GM21526 (cell line): ENCODE results near the gene HYCC2.
"Not testable (repeated sequence)": the region's sequence is repeated elsewhere in the genome, so short reads cannot be mapped to it uniquely, and the experiment has no call there.

Experiments
- ATAC-seq: cut with Tn5 transposase; IDR thresholded peaks from one replicate; pipeline ENCODE4 v1.9.1; 2021; ENCODE audit warnings: moderate library complexity; ENCODE audit not compliant: unreplicated experiment, low FRiP score

HYCC2 gene

GRCh38 chr2:201071479-201072200 is at the start of gene HYCC2, which contains the start of gene NDUFB3:
Gene HYCC2, minus strand, starts transcription at chr2:201071671. Its CDS starts 47,662 bp downstream, at chr2:201024009.
Gene NDUFB3, plus strand, starts transcription at chr2:201072001. Its CDS starts 6,882 bp downstream, at chr2:201078883.
- peak; percentile 97 for ATAC-seq

DNA sequence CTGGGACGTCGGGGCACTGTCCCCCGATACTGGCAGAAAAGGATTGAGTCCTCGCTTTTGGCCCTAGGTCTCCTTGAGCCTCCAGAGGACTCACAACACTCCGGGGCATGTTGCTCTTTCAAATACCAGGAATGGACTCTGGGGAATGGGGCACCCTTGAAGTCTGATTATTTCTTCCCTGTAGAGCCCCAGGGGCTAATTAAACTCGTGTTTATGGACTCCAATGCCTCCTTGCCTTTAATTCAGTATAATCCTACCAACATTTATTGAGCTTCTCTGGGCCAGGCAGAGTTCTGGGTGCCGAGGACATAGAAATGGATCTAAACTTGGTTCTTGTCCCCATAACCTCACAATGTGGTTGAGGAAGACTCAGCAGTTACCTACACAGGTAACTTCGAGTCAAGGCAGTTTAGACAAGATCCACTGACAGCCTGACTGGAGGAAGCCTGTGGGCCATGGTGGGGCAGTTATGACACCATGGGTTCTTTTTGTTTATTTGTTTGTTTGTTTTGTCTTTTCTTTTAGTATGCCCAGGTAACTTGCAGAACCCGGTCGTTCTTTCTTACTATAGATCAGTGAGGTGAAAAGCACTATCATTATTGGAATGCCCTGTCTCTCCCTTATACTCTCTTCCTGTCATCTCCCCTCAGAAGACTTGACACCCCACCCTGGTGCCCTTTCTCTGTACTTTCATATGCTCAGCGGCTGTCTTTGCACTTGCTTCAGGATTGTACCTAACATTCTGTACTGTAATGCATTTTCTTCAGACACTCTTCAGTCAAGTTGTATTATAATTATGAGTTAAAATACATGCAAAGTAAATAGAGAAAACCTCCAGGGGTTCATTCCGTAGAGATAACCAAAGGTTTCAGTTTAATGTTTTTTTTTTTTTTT is 47.7 kb upstream of the HYCC2 start:
- no peak for ATAC-seq

DNA sequence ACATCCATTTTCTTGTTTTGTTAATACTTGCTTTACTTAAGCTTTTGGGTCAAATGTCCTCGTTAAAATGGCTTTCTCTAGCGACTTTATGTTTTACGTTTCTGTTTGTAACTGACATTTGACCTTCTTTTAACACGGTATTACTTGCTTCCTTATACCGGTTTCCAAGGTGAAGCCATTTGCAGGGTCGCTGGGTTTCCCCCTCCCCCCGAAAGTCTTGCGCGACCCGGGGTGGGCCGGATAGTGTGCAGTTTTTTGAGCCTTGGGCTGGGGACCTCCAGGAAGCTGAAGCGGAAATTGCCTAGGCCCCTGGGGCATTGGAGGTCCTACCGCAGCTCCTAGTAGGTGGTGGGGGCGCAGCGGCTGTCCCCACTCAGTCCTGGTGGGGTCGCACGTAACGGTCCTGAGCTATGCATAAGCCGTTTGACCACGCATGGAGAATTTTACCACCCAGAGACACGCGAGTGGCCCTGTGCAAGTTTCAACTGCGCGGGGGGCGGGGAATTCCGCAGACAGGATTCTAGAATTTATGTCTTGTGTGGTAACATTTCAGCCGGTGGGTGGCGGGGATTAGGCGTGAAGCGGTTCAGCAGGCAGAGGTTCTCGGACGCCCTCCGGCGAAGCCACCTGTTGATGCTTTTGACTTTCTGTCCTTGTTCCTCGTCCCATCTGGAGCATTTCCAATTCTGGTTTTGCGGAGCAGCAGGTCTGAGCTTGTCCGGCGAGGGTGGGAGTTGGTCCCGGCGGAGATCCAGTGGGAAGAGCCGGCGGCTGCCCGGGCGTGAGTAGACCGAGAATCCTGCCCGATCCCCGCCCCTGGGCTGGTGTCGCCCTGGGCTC is 46.9 kb upstream of the HYCC2 start:
- ATAC-seq: peak; percentile 37

- ATAC-seq: not testable (repeated sequence)
These were observed 46.2 kb upstream of the HYCC2 start for GRCh38 chr2:201117735-201118094.

GRCh38 chr2:201116959-201117734 is 45.7 kb upstream of the HYCC2 start:
- no peak for ATAC-seq

DNA sequence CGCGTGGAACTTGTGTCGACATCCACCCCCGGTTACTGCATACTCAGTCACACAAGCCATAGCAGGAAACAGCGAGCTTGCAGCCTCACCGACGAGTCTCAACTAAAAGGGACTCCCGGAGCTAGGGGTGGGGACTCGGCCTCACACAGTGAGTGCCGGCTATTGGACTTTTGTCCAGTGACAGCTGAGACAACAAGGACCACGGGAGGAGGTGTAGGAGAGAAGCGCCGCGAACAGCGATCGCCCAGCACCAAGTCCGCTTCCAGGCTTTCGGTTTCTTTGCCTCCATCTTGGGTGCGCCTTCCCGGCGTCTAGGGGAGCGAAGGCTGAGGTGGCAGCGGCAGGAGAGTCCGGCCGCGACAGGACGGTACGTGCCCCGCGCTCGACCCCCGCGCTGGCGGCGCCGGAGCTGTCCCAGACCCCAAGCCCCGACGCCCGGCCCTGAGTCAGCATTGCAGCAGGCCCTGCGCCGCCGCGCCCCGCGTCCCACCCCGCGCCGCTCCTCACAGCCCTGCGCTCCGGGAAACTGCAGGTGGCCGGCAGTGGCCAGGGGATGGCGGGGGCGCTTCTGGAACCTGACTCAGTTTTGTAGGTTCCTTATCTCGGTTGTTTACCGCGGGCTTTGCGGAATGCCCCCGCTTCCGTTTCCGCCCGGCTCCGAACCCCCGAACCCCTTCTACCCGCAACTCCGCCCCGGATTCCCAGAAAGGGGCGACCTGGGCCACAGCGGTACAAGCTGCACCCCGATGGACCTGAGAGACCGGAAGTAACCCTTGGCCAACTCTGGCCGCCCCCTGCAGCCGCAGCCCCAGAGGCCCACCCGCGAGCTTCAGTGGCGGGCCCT is 44.9 kb upstream of the HYCC2 start, which contains the start of gene CFLAR:
TSS of gene CFLAR (plus strand) at position 50 of the 844 bp plus-strand sequence. CDS start 13,702 bp downstream, outside the sequence.
- peak; percentile 28 for ATAC-seq

DNA sequence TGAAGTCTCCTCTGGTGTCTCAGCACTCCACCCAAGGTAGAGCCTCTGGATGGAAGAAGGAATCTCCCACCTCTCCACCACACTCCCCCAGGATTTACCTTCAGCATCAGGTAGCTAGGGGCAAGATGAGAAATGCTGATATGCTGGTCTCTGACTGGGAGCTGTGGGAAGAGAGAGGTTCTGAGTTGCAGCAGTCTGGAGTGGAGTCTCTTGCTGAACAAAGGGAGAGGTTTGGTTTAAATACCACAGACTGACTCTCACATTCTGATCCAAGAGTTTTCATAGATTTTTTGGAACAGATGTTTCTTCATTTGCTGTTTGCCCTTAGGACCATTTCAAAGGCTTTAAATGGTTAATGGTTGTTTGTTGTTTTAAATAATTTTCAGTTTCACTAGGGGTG is 43.4 kb upstream of the HYCC2 start:
- ATAC-seq: no peak

GRCh38 chr2:201114350-201114749 is 42.9 kb upstream of the HYCC2 start:
- no peak for ATAC-seq

- ATAC-seq: no peak
These were observed 39.6 kb upstream of the HYCC2 start for GRCh38 chr2:201111096-201111495.

DNA sequence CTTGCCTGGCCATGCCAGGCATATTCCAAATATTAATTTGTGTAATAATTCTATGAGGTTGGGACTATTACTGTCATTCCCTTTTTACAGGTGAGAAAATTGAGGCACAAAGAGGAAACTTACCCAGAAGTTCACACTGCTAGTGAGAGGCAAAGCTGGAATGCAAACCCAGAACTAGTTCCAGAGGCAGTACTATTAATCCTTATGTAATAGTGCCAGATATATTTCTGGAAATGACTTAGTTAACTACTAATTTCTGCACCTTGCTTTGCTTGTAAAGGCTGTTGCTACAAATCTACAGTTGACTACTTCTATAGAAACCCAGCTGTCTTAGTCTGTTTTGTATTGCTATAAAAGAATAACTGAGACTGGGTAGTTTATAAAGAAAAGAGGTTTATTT is 39.1 kb upstream of the HYCC2 start:
- ATAC-seq: no peak

DNA sequence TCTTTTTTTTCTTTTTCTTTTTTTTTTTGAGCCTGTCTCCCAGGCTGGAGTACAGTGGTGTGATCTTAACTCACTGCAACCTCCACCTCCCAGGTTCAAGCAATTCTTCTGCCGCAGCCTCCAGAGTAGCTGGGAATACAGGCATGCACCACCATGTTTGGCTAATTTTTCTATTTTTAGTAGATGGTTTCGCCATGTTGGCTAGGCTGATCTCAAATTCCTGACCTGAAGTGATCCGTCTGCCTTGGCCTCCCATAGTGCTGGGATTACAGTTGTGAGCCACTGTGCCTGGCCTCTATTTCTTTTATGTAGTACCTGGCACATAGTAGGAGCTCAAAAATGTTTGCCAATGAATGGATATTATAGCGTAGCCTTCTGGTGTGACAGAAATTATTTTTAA is 37.7 kb upstream of the HYCC2 start:
- no peak for ATAC-seq

- ATAC-seq: no peak
These were observed 36.9 kb upstream of the HYCC2 start for GRCh38 chr2:201108341-201108740.

- no peak for ATAC-seq
These were observed 36.2 kb upstream of the HYCC2 start for GRCh38 chr2:201107624-201108023.

- no peak for ATAC-seq
These were observed 34.3 kb upstream of the HYCC2 start for GRCh38 chr2:201105759-201106158.

DNA sequence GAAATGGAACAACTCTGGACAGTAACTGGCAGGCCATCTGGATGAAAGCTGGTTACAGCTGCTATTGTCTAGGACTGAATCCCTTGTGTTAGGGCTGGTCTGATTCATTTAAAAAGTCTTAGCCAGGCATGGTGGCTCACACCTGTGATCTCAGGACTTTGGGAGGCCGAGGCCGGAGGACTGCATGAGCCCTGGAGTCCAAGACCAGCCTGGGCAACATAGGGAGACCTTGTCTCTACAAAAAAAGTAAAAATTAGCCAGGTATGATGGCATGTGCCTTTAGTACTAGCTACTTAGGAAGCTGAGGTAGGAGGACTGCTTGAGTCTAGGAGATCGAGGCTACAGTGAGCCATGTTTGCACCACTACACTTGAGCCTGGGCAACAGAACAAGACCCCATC is 29.0 kb upstream of the HYCC2 start:
- no peak for ATAC-seq

DNA sequence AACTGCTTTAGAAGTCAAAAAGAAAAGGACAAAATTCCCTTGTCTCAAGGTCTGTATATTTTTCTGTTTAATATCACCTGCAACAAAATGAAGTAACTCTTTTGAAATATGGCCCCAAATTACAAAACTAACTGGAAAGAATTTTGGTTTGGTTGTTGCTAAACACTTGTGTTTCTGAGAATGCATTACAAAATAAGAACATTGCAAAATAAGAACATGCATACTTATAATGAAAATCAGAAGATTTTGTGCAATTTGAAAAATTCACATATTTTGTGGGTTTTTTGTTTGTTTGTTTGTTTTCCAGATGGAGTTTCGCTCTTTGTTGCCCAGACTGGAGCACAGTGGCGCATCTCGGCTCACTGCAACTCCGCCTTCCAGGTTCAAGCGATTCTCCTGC is 22.1 kb upstream of the HYCC2 start:
- no peak for ATAC-seq

DNA sequence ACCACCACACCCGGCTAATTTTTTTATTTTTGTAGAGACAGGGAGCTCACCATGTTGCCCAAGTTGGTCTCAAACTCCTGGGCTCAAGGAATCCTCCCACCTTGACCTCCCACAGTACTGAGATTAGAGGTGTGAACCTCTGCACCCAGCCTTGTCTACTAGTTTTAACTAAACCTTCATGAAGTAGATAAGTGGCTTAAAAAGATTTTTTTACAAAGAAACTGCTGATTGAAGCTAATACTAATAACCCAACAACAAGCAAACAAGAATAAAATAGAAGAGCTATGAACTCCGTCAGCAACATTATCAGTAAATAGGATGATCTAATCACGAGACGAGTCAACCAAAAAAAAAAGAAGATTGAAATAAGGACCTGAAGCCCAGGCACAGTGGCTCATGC is 19.1 kb upstream of the HYCC2 start:
- no peak for ATAC-seq

DNA sequence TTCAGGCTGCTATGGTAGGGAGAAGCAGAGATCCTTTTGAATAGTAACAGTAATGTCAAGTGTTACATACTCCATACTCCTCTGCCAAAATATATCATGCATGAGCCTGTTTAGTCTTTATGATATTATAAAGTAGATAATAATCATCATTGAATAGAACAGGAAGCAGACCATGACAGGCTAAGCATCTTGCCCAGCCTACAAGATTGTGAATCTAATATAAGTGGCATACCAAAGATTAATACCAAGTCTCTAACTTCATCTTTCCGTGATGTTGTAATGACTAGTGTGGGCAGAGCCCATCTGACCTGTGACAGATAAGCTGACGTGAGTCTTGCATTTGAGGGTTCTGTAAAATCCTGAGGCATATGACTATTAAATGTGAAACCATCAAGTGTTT is 13.4 kb upstream of the HYCC2 start:
- ATAC-seq: no peak

- no peak for ATAC-seq
These were observed 3.5 kb upstream of the HYCC2 start for GRCh38 chr2:201074996-201075395.
